GM21381 (cell line): ENCODE results near the gene RTL10.

ENCODE experiments used
- ATAC-seq: cut with Tn5 transposase; IDR thresholded peaks from one replicate; pipeline ENCODE4 v1.9.1; 2021; ENCODE audit warnings: mild to moderate bottlenecking, moderate library complexity; ENCODE audit not compliant: unreplicated experiment

Gene RTL10

GRCh38 chr22:19876314-19876940 is 21.8 kb upstream of the RTL10 start:
- ATAC-seq: no peak

GRCh38 chr22:19875531-19876313 is 21.0 kb upstream of the RTL10 start:
- ATAC-seq: no peak

GRCh38 chr22:19875061-19875530 is 20.4 kb upstream of the RTL10 start:
- no peak for ATAC-seq

GRCh38 chr22:19874307-19875060 is 19.8 kb upstream of the RTL10 start:
- no peak for ATAC-seq

GRCh38 chr22:19873960-19874306 is 19.3 kb upstream of the RTL10 start:
- ATAC-seq: no peak

- no peak for ATAC-seq
Measured at GRCh38 chr22:19873138-19873959, 18.7 kb upstream of the RTL10 start.

- no peak for ATAC-seq
Measured at GRCh38 chr22:19872779-19873137, 18.1 kb upstream of the RTL10 start.

- no peak for ATAC-seq
Measured at GRCh38 chr22:19871845-19872778, 17.4 kb upstream of the RTL10 start.

GRCh38 chr22:19871023-19871844 is 16.6 kb upstream of the RTL10 start:
- no peak for ATAC-seq

- ATAC-seq: no peak
Measured at GRCh38 chr22:19870153-19871022, 15.7 kb upstream of the RTL10 start.

- ATAC-seq: no peak
Measured at GRCh38 chr22:19869497-19870152, 15.0 kb upstream of the RTL10 start.

- no peak for ATAC-seq
Measured at GRCh38 chr22:19868773-19869471, 14.2 kb upstream of the RTL10 start.

- ATAC-seq: no peak
Measured at GRCh38 chr22:19868333-19868732, 13.7 kb upstream of the RTL10 start.

GRCh38 chr22:19867617-19868016 is 12.9 kb upstream of the RTL10 start:
- no peak for ATAC-seq

- ATAC-seq: no peak
Measured at GRCh38 chr22:19866665-19867009, 12.0 kb upstream of the RTL10 start.

- no peak for ATAC-seq
Measured at GRCh38 chr22:19865141-19865829, 10.6 kb upstream of the RTL10 start.
